GM18507 (cell line): ENCODE data around the gene PRDM12.

ENCODE experiments used
- DNase-seq: peaks from one replicate; pipeline ENCODE4 v3.0.0; 2011; ENCODE audit warnings: low read depth; ENCODE audit not compliant: insufficient read length; ENCODE audit errors: extremely low spot score
- FAIRE-seq: peaks from 2 replicates; lab custom pipeline; 2011; peaks lifted over from hg19 to GRCh38; lab: Jason Lieb, UNC

Gene PRDM12

DNA sequence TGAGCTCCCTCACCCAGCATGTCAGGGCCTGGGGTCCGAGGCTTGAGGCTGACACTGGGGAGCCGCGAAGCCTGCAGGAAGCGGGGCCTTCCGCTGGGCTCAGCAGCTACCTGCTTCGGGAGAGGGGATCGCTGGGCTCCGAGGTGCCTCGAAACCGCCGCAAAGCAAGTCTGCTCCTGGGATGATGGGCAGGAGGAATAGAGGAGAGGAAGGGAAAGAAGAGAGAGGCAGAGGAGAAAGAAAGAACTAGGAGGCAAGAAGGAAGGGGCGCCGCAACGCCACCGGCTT, 1.5 kb upstream of the PRDM12 start:
- FAIRE-seq (no peak), DNase-seq (no peak)

- no peak for DNase-seq
- no peak for FAIRE-seq
Observed at GRCh38 chr9:130663258-130663976, 977 bp upstream of the PRDM12 start.

GRCh38 chr9:130663977-130664250, 480 bp upstream of the PRDM12 start:
- FAIRE-seq = no peak
- no peak for DNase-seq

DNA sequence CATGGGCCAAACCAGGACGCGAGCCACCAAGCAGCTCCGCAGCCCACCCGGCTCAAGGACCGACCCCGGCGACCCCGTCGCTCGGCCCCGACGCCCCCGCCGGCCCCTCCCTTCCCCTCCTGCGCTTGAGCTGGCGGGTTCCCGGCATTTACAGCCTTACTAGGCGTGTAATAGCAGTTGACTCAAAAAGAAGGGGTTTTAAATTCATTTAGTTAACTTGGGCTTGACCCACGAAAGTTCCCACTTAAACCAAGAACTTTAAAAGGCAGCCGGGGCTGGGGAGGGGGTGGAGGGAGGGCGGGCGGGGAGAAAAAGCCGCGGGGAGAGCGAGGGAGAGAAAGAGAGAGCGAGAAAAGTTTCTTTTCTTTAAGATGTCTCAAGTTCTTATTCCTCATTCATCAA, 636 bp downstream of the PRDM12 start:
- no peak for FAIRE-seq
- no peak for DNase-seq

GRCh38 chr9:130665431-130666392, 1.3 kb downstream of the PRDM12 start:
- DNase-seq (no peak), FAIRE-seq (no peak)

DNA sequence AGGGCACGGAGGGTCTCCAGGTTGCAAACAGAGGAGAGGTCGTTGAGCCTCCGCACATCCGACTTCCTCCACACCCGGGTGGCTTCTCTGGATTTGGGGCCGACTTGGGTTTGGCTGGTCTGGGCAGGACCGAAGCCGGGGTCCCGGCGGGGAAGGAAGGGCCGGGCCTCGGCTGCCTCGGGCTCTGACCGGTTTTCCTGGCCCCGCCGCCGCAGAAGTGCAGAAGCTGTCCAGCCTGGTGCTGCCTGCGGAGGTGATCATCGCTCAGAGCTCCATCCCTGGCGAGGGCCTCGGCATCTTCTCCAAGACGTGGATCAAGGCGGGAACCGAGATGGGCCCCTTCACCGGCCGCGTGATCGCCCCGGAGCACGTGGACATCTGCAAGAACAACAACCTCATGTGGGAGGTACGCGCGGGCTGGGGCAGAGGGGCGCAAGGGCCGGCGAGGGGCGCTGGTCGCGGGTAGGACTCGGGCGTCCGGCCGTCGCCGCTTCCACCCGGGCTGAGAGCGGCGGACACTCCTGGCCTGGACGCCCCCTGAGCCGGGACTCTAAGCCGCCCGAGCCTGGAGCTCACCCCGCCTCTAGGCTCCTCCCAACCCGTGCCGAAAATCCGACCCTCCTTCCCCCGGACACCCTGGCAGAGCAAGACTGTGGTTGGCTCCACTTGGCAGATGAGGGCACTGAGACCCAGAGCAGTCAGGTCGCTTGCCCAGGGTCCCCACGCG, 2.2 kb downstream of the PRDM12 start:
- DNase-seq (no peak), FAIRE-seq (no peak)

DNA sequence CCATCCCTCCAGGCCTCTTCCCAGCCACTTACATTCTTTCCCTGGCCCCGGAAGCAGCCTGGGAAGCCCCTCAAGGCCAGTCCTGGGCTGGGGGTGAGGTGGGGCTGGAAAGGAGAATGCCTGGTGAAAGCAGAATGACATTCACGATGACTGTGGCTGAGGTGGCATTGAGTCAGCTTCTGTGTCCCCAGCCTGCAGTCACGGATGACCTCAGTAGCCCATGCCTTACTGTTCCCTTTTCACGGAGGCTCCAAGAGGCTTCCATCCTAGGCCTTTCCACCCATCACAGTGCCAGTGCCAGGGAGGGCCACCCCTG, 2.7 kb downstream of the PRDM12 start:
- no peak for DNase-seq
- no peak for FAIRE-seq

DNA sequence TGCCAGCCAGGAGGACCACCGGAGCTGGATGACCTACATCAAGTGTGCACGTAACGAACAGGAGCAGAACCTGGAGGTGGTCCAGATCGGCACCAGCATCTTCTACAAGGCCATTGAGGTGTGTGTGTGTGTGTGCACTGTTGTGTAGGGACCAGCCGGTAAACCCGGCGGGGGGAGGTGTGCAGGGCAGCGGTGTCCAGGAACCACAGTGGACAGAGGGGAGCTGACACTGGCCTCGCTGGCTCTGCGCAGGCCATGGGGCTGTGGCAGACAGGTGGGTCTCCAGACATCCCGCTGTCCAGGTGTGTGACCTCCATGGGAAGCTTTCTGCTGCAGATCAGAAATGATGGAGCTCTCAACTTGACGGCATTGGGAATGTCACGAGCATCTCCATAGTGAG, 3.8 kb downstream of the PRDM12 start:
- DNase-seq (no peak), FAIRE-seq (no peak)

- FAIRE-seq = no peak
- no peak for DNase-seq
Observed at GRCh38 chr9:130668659-130669058, 4.3 kb downstream of the PRDM12 start.

DNA sequence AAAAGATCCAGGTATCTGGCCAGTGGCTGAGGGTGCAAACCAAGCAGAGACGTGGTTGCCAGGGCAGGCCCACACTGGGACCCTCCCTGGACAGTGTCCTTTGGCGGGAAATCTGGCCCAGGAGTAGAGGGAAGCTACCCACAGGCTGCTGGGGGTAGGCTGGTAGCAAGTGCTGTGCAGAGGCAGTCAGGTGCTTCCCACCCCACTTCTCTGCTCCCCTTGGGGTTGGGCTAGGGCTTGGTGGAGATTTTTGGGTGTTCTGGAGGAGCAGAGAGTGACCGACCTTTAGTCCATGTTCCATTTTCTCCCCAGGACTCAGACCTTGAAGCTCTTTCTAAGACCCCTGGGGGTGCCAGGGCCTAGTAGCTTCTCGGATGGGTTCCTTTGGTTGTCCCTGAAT, 5.6 kb downstream of the PRDM12 start:
- DNase-seq (no peak), FAIRE-seq (no peak)

DNA sequence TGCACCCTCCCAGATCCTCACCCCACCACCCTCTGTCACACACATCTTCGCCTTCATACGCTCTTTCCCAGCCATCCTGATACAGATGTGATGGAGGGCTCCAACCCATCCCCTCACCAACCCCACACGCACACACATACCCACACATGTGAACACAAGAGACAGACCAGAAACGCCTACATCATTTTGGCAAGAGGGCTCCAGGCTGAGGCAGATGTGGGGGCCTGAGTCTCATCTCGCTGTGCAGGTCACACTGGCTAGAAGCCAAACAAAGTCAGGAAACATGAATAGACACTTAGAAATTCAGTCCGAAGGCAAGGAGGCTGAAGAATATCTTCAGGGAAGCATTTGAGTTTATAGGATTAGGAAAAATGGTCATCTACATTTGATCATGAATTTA, 6.2 kb downstream of the PRDM12 start:
- DNase-seq = no peak
- FAIRE-seq = no peak

- DNase-seq = no peak
- no peak for FAIRE-seq
Observed at GRCh38 chr9:130672466-130672865, 8.1 kb downstream of the PRDM12 start.

DNA sequence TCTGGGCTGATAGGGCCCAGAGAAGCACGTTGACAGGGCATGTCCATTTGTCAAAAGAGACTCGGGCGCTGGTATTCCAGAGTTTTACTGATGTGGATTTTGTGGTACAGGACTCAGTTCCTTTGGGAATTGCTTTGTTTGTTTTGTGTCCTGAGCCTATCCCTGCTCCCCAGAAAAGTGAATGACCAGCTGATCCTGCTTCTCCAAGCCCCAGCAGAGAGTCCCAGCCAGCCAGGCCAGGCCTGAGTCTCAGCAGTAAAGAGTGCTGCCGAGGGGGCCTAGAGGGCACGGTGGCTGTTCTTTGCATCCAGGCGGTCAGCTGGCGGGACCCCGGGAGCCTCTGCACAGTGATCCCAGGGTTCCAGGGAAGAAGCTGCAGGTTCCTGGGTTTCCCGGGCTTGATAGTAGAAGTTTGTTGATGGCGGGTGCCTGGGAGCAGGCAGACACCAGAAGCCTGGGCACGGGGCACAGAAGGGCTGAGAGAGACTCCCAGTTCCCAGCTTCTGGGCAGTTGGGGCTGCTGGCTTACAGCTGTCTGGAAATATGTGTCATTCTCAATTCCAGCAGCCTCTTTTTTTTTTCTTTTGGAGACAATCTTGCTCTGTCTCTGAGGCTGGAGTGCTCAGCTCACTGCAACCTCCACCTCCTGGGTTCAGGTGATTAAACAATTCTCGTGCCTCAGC, 8.7 kb downstream of the PRDM12 start:
- FAIRE-seq = no peak
- no peak for DNase-seq

DNA sequence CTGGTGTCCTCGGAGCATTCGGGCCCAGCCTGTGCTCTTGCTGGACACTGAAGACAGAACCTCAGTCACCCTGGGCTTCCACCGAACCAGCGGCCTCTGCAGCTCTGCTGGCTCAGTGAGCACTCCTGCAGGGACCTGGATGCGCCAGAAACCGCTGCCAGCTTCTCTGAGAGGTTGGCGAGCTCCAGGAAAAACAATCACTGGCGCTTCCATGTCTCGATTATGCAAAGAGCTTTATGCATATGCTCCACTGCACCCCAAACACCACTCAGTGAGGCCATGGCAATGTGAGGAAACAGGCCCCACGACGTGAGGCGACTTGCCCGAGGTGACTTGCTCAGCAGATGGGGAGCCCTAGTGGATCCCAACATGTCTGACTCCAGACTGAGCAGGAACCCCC, 11.0 kb downstream of the PRDM12 start:
- FAIRE-seq (no peak), DNase-seq (no peak)

GRCh38 chr9:130677252-130677651, 12.9 kb downstream of the PRDM12 start:
- DNase-seq (no peak), FAIRE-seq (no peak)

GRCh38 chr9:130680836-130681768, 16.7 kb downstream of the PRDM12 start:
- DNase-seq = peak; percentile 60
- FAIRE-seq = peak; percentile 9

DNA sequence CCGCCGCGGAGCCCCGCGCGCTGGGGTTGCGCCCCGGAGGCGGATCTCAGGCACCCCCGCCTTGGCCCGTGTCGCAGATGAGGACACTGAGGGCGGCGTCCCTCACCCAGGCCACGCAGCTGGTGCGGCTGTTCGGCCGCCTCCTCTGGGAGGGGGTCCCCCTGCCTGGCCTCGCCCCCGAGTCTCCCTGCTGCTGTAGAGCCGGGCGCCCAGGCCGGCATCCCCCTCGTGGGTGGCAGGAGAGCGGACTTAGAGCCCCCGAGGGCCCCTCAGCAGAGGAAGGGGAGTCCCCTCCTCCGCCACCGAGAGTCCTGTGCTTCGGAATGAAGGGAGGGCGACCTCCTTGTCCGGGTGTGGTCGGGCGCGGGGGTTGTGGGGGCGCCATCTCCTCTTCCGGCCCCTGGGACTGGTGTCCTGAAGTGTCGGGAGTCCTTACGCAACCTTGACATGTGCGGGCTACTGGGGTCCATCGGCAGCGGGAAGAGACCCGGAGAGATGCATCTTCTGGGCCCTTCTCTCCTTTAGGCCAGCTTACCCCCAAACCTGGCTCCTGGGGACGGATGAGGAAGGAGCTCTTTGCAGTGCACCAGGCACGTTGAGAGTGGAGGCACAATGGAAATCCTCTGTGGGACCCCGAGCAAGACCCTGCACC, 17.5 kb downstream of the PRDM12 start:
- DNase-seq (no peak), FAIRE-seq (no peak)

DNA sequence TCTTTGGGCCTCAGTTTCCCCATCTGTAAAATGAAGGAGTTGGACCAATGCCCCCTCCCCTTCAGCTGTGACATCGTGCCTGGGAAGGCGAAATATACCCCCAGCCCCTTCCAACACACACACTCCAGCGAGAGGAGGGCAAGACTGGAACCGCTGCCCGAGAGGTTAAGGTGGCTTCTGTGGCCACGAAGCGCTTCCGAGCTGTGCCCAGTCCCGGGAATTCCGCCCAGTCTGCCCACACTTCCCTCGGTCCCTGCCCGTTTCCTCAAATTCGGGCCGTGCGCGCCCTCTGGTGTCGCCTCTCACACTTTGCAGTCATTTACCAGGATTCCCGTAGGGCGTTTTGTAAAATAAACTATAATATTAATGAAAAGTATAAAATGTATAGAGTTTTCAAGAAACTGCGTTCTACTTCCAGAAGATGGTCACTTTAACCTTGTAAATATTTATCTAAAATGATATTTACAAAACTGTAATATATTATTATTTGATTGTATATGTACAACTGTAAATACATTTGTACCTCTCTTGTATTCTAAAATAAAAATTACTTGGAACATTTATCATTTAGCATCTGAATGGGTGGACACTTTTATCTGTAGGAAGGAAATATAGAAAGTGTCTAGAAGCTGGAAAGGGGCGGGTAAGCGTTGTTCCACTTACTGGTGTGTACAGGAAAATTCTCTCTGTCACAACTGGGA, 18.2 kb downstream of the PRDM12 start:
- DNase-seq (no peak), FAIRE-seq (peak; percentile 72)
